Measurements from ENCODE around the gene AADACL4. TPM values are rescaled to one million over a fixed set of nuclear protein-coding genes. Genes with fewer than 3 reads are reported as not detected.

Gene AADACL4
- total and polyA plus RNA-seq, 10 of the 15 experiments (the other 5 are each of a cell fraction or from before 2014, with no cell fraction given): not detected

DNA sequence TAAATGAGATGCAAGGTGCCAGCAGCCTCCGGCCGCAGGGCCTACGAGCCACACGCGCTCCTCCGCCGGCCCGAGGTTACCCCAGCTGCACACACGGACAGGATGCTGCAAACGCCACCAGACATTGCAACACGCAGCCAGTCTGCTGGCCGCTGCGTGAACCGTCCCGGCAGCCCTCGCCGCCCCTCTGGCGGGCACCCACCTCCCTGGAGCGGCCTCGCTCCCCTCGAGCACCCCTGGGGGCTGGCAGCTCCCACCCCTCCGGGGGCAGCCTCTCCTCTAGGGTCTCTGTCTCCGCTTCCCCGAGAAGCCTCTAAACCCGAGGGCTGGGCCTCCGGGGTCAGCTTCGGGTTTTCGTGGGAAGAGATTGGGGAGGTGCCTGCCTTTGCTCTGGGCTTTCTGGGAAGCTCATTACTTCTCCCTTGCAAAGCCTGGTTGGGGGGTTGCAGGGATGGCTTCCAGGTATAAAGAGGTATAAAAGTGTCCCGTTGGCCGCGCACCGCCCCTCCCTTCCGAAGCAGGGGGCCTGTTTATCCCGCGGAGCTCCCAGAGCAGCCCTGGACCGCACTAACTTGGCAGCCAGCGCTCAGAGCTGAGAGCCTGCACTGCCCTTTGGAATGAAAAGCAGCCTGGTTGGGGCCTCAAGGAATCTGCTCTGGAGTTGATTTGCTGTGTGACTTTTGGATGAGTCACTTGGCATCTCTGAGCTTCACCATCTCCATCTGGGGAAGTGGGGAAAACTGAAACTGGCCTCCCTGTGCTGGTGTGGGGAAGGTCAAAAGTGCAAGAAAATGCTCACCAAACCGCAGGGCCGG lies 47.7 kb upstream of the AADACL4 start:
- DNase-seq (ENCODE audit: low read depth, low spot score) (no peak), FAIRE-seq (no peak), ATAC-seq (peak; percentile 89)
- Histone ChIP-seq H3K36me3 (ENCODE audit: control insufficient read depth in 2 of 2, insufficient read depth in 2 of 2, low read length in 1 of 2) (no peaks in the 10 kb centered on the region), H3K27ac (ENCODE audit: control insufficient read depth, insufficient read depth) (no peak overlapping the region), H3K79me2 (ENCODE audit: control insufficient read depth, insufficient read depth, low read length) (no peaks in the 10 kb centered on the region), H3K27me3 (replicated peaks in 1 of 2; ENCODE audit: control insufficient read depth in 2 of 2, insufficient read depth in 2 of 2, low read length in 1 of 2) (peaks cover 0 to 4% of the 10 kb centered on the region in 2 experiments; a peak in 3 of 4 replicates), H3K4me1 (ENCODE audit: control insufficient read depth, insufficient read depth, low read length) (no peaks in the 10 kb centered on the region), H3K9me3 (replicated peaks; ENCODE audit: control insufficient read depth, insufficient read depth, low read length) (no peaks in the 10 kb centered on the region), H3K4me3 (no peak overlapping the region), H3K9ac (ENCODE audit: control insufficient read depth, insufficient read depth, low read length) (no peak overlapping the region), H3K4me2 (ENCODE audit: control insufficient read depth, insufficient read depth) (no peak overlapping the region), H2AFZ (ENCODE audit: control insufficient read depth, low read depth, low read length) (no peak overlapping the region), H4K20me1 (ENCODE audit: control insufficient read depth, insufficient read depth) (0 out of 2 replicates have a peak, but pooled peaks cover 4% of the 10 kb centered on the region)
- intact Hi-C loops (cut with micrococcal nuclease; ENCODE audit: unreplicated experiment) (no loop called here), in situ Hi-C loops (cut with MboI) (no loop called here)
- TF ChIP-seq CHD2 (IDR thresholded peaks at IDR 0.05; ENCODE audit: borderline replicate concordance, low read depth, low read length): peak; percentile 35; the same call in 1 of the 2 replicates
- TF ChIP-seq GATAD2B (conservative IDR thresholded peaks at IDR 0.05; ENCODE audit: low read depth): peak; percentile 69
- TF ChIP-seq, protein P1, sequence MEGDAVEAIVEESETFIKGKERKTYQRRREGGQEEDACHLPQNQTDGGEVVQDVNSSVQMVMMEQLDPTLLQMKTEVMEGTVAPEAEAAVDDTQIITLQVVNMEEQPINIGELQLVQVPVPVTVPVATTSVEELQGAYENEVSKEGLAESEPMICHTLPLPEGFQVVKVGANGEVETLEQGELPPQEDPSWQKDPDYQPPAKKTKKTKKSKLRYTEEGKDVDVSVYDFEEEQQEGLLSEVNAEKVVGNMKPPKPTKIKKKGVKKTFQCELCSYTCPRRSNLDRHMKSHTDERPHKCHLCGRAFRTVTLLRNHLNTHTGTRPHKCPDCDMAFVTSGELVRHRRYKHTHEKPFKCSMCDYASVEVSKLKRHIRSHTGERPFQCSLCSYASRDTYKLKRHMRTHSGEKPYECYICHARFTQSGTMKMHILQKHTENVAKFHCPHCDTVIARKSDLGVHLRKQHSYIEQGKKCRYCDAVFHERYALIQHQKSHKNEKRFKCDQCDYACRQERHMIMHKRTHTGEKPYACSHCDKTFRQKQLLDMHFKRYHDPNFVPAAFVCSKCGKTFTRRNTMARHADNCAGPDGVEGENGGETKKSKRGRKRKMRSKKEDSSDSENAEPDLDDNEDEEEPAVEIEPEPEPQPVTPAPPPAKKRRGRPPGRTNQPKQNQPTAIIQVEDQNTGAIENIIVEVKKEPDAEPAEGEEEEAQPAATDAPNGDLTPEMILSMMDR (IDR thresholded peaks at IDR 0.05 in 2 of 3, conservative IDR thresholded peaks at IDR 0.05 in 1 of 3; ENCODE audit: control insufficient read depth in 2 of 3, extremely low read depth in 1 of 3, insufficient read depth in 1 of 3, low read depth in 3 of 3, low read length in 3 of 3): no peak
- peak; percentile 58; the same call in 1 of the 2 replicates for TF ChIP-seq DPF2 (IDR thresholded peaks at IDR 0.05)
- 0 out of 2 replicates have a peak, but pooled peaks have one; percentile 47 for TF ChIP-seq NR2F1 (conservative IDR thresholded peaks at IDR 0.05)
- peak; percentile 58 for TF ChIP-seq IKZF1 (conservative IDR thresholded peaks at IDR 0.05)
- no peak for TF ChIP-seq POLR2A (IDR thresholded peaks at IDR 0.05; ENCODE audit: low read depth, low read length)
- no peak for TF ChIP-seq MYB (IDR thresholded peaks at IDR 0.05; ENCODE audit: borderline replicate concordance, low read depth, low read length)
- peak; percentile 15; the same call in 1 of the 2 replicates for TF ChIP-seq MXI1 (IDR thresholded peaks at IDR 0.05; ENCODE audit: low read depth, low read length)
- peak in 1 of 2 experiments; percentile 81; a peak in 2 of 4 replicates for TF ChIP-seq BHLHE40 (IDR thresholded peaks at IDR 0.05; ENCODE audit: borderline replicate concordance in 1 of 2, low read depth in 2 of 2, low read length in 1 of 2)
- TF ChIP-seq RUNX3 (IDR thresholded peaks at IDR 0.05; ENCODE audit: low read length): no peak
- TF ChIP-seq HCFC1 (IDR thresholded peaks at IDR 0.05; ENCODE audit: low read length): no peak
- TF ChIP-seq CHD4 (IDR thresholded peaks at IDR 0.05): no peak
- BruUV-seq (replicated peaks): no TSS peak
- ChIA-PET SMC1A (ENCODE audit: uncharacterized antibody, unreplicated experiment) (interaction anchor here (5.5 kb wide), 1 partner anchor 21 kb away, joined by 21 read pairs; the partner anchor contains the start of gene DHRS3), CTCF (no interaction called here), POLR2A (interaction anchor here (1.3 kb wide), 1 partner anchor 19 kb away, joined by 3 read pairs; no protein-coding TSS in a partner anchor), RAD21 (ENCODE audit: unreplicated experiment) (interaction anchor here (0.6 to 2.4 kb wide), 5 partner anchors 8 to 459 kb away, joined by 3 to 17 read pairs (median 3); partner anchors contain the start of gene DHRS3)
- WGBS (ENCODE audit: insufficient coverage, insufficient replicate concordance, low lambda C conversion rate, missing lambda C conversion rate): 47% methylated on average over 34 of the region's 39 CpGs

All from GM12878 (cell line).